Measurements from ENCODE around the gene STAT1. TPM values are rescaled to one million over a fixed set of nuclear protein-coding genes. Genes with fewer than 3 reads are reported as not detected.

The STAT1 gene
- total and polyA plus RNA-seq, 10 of the 15 experiments (the other 5 are each of a cell fraction or from before 2014, with no cell fraction given) = 81.8 to 398 (median 307) TPM

- 98% methylated on average over 3 of the region's 3 CpGs for WGBS (ENCODE audit: insufficient coverage, insufficient replicate concordance, low lambda C conversion rate, missing lambda C conversion rate)
- H3K27ac ChIP-seq (ENCODE audit: control insufficient read depth, insufficient read depth) = no peak overlapping the region
- H2AFZ ChIP-seq (ENCODE audit: control insufficient read depth, low read depth, low read length) = no peak overlapping the region
- no peaks in the 10 kb centered on the region for H3K9me3 ChIP-seq (replicated peaks; ENCODE audit: control insufficient read depth, insufficient read depth, low read length)
- BruUV-seq (replicated peaks) = no TSS peak
- no peaks in the 10 kb centered on the region for H3K4me1 ChIP-seq (ENCODE audit: control insufficient read depth, insufficient read depth, low read length)
- H3K36me3 ChIP-seq (ENCODE audit: control insufficient read depth in 2 of 2, insufficient read depth in 2 of 2, low read length in 1 of 2) = peaks cover 39 to 76% of the 10 kb centered on the region in 2 experiments
- FAIRE-seq (no peak), DNase-seq (ENCODE audit: low read depth, low spot score) (no peak), ATAC-seq (no peak)
- intact Hi-C loops (cut with micrococcal nuclease; ENCODE audit: unreplicated experiment) = no loop called here
- SMC1A ChIA-PET (ENCODE audit: uncharacterized antibody, unreplicated experiment) = interaction anchor here (0.6 to 2.2 kb wide), 5 partner anchors 10 to 120 kb away, joined by 3 to 8 read pairs (median 3); no protein-coding TSS in a partner anchor
- peaks cover 9% of the 10 kb centered on the region for H4K20me1 ChIP-seq (ENCODE audit: control insufficient read depth, insufficient read depth)
- H3K9ac ChIP-seq (ENCODE audit: control insufficient read depth, insufficient read depth, low read length) = no peak overlapping the region
- TF ChIP-seq CREM (IDR thresholded peaks at IDR 0.05; ENCODE audit: low read depth) = no peak
- no peak for TF ChIP-seq EGR1 (IDR thresholded peaks at IDR 0.05; ENCODE audit: borderline replicate concordance in 1 of 2, low read depth in 2 of 2, low read length in 2 of 2)
- no peak for TF ChIP-seq SMC3 (IDR thresholded peaks at IDR 0.05; ENCODE audit: borderline replicate concordance, low read length)
- TF ChIP-seq CREB1 (IDR thresholded peaks at IDR 0.05; ENCODE audit: low read depth) = no peak
- TF ChIP-seq CTCF (IDR thresholded peaks at IDR 0.05 in 2 of 3, conservative IDR thresholded peaks at IDR 0.05 in 1 of 3; ENCODE audit: control insufficient read depth in 2 of 3, extremely low read depth in 1 of 3, insufficient read depth in 1 of 3, low read depth in 3 of 3, low read length in 3 of 3) = no peak
- TF ChIP-seq MEF2A (IDR thresholded peaks at IDR 0.05; ENCODE audit: insufficient read depth, low read depth, low read length) = no peak
- TF ChIP-seq HCFC1 (IDR thresholded peaks at IDR 0.05; ENCODE audit: low read length) = no peak
- TF ChIP-seq EP300 (IDR thresholded peaks at IDR 0.05; ENCODE audit: borderline replicate concordance in 1 of 2, control insufficient read depth in 1 of 2, low read depth in 2 of 2, low read length in 2 of 2) = no peak
- TF ChIP-seq POU2F2 (IDR thresholded peaks at IDR 0.05; ENCODE audit: borderline replicate concordance, low read depth, low read length) = no peak
- no peak for TF ChIP-seq ZNF384 (IDR thresholded peaks at IDR 0.05; ENCODE audit: borderline replicate concordance, low read depth, low read length)
- RAD21 ChIA-PET (ENCODE audit: unreplicated experiment) = no interaction called here
- no peaks in the 10 kb centered on the region for H3K27me3 ChIP-seq (replicated peaks in 1 of 2; ENCODE audit: control insufficient read depth in 2 of 2, insufficient read depth in 2 of 2, low read length in 1 of 2)
- in situ Hi-C loops (cut with MboI) = no loop called here
- no peak overlapping the region for H3K4me2 ChIP-seq (ENCODE audit: control insufficient read depth, insufficient read depth)
- CTCF ChIA-PET = no interaction called here
- H3K79me2 ChIP-seq (ENCODE audit: control insufficient read depth, insufficient read depth, low read length) = no peaks in the 10 kb centered on the region; the same call in none of the 2 replicates
- POLR2A ChIA-PET = no interaction called here
- no peak overlapping the region for H3K4me3 ChIP-seq
Observed at GRCh38 chr2:190970160-190970559, 43.8 kb downstream of the STAT1 start.

Measured in GM12878 (cell line).